NT2/D1 (cell line): ENCODE results near the gene NPC2.

Experiments
- SUZ12 ChIP-seq: IDR thresholded peaks from 2 replicates; pipeline ENCODE4 v1.6.1; 2011; ENCODE audit not compliant: insufficient read length, insufficient read depth; ENCODE audit errors: extremely low read depth
- YY1 ChIP-seq: IDR thresholded peaks from 2 replicates; pipeline ENCODE4 v1.6.1; 2011; ENCODE audit not compliant: insufficient read length, insufficient read depth
- ZNF274 ChIP-seq: IDR thresholded peaks from 2 replicates; pipeline ENCODE4 v1.6.1; 2011; ENCODE audit warnings: mild to moderate bottlenecking, low read depth, low read length

DNA sequence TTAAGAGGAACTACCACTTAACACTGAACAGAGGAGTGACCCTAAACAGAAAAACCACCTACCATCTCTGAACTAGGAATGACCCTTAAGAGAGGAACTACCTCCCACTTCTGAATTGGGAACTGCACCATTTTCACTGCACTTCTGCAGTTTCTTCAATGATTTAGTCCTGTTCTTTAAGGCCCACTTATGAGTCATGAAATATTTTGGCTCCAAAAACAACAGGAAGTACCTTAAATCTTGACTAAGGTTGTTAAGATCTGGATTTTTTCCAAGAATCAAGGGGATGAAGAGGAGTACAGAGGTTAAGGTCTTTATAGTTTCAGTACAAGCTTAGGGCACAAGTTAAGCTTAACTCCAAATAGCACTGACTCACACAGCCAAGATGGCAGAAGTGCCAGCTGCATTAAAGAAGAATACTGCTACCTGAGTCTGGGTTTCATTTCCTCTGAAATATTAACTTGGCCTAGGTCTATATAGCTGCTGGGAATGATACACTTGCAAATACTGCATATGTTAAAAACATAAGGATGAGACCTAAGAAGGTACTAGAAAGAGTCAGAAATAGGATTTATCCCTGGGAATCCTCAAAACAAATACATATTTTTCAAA lies 4.2 kb downstream of the NPC2 start:
- no peak for TF ChIP-seq ZNF274
- TF ChIP-seq YY1: no peak
- TF ChIP-seq SUZ12: no peak
